GM21447 (cell line): ENCODE measurements around the gene SFT2D3.

Experiments
- ATAC-seq: cut with Tn5 transposase; IDR thresholded peaks from one replicate; pipeline ENCODE4 v1.9.1; 2021; ENCODE audit not compliant: unreplicated experiment

Gene SFT2D3

DNA sequence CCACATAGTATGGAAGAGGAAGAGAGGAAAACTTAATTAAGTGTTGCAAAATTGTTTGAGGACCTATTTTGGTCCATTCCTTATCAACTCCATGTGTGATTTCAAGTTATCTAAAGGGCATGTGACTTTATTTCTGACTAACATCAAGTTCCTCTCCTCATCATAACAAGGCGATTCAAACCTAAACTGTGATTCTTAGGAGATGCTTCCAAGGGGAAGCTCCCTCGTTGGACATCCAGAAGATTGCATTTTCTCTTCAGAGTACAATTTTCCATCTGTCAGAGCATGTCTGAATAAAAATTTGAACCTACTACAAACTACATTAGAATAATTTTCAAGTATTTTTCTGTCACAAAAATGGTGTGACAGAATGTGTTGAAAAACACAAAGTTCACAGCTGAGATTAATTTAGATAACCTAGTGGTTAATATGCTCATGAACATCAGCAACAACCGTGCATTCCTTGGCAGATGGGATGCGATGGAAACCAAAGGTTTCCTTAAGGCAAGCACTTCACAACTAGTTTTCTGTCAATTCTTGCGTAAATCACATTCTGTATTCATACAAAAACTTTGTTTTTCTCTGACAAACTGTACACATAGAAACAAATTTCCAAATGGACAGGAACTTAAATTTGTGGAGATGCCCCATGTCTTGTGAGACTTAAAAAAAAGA lies 4.2 kb downstream of the SFT2D3 start:
- no peak for ATAC-seq

DNA sequence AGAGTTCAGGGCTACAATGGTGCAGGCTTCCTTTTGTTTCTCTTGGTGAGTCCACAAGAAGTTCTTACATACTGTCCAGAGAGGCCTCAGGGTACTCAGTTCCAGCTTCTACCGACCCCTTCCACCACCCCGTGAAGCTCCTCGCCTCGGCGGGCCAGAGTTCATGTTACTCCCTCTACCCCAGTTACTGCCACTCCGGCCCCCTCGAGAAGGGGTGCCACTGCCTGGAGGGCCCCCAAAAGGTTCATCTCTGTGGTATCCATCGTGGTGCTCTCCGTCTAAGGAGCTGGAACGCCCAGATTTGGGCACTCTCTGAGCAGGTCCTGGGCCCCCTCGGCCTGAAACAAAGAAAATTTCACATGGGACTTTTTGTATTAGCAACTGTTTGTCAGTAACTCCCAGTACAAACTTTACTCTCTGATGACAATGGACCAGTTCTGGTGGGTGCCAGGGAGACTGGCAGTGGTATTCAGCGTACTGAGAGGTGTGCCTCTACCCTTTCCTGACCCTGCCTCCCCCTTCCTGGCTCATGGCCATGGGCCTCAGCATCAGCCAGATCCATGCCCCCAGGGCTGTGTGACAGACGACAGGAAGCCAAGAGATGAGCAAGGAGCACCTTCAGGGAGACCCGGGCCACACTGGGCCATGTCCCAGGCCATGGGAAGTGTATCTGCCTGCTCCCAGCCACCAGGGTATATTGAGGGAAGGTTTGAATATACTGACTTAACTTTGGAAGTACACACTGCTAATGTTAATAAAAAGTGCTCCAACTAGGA lies 5.1 kb downstream of the SFT2D3 start:
- ATAC-seq, result no peak

DNA sequence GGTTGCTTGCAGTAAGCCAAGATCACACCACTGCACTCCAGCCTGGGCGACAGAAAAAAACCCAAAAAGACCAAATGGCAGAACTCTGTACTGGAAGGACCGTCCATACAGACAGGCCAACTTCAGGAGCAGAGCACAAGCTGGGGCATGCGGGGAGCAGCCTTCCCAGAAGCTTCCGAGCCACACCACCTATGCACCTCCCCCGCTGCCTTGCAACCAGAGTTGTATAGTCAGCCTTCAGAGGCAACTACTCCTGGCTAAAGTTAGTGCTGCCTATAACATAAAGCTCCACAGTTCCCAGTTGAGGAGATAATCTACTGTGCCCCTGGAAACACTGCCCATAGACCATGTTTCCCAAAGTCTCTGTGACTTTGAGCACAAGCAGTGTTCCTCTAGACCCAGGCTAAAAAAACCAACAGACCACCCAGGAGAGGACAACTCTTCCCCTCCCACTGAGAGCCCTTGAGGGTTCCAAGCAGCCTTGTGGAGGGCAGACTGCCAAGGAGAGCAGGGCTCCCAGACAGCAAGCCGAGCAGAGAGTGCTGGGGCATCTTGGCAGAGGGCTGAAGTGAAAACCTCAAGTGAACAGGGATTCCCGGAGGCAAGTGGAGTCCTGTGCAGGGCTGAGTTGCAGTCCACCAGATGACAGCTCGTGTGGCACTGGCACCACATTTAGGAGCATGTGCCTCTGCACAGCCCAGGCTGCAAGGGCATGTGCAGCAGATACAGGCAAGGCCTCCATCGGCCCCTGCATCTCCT lies 6.8 kb downstream of the SFT2D3 start:
- no peak for ATAC-seq

DNA sequence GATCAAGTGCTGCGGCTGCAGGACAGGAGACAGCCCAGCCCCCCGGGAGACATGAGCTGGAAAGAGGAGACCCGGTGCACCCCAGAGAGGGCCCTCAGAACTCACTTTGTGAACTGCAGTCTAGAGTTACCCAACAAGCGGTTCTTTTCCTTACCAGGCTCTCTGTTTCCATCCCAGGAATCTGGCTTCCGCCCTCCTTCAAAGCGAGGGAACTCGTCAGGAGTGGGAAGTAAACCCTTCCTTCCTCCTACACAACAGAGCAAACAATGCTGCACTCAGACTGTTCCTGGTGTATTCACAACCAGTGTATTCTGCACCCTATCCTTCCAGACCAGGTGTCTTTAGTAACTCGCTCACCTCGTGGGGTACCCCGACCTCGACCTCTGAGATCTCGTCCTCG lies 8.0 kb downstream of the SFT2D3 start:
- no peak for ATAC-seq

DNA sequence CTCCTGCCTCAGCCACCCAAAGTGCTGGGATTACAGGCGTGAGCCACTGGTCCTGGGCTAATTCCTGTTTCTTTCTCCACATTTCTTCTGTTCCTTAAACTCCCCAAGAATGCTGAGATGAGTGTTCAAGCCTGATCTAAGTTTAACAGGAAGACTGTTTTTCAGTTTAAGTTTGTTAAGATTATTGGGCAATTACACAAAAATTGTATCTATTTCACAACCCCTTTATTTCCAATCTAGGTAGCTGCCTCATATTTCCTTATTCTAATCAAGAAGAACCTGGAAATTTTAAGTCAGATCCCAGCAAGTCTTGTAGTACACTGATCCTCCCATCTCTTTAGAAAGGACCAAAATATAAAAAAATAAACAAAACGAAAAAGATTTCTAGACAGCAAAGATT lies 11.7 kb downstream of the SFT2D3 start:
- ATAC-seq, result no peak

- ATAC-seq, result no peak
These were observed 12.3 kb downstream of the SFT2D3 start for GRCh38 chr2:127713562-127713961.

DNA sequence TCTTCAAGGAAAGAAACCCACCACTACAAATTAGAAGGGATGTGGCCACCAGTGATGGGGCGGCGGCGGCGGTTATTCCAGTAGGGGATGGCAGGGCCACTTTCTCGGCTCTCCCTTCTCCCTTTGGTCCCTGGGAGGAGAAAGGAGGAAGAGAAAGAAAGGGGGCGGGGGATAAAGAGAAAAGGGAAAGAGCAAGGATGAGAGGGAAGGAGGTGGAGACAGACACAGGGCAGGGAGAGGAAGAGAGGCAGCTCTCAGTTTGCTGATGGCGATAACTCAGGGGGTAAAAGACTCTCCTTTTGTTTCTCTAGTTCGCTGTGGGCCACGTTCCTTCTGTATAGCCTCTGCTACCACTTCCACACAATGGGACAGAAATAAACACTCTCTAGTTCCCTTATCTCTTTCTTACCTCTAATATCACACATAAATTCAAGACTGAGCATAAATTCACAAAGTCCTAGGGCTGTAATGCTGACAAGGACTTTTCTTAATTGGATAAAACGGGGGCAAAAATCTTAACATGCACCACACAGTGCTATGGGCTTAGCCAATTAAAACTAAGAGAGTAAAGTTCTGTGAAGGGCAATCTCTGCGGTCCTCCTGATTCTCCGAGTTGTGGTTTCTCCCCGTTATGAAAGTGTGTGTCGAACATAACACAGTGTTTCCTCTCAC lies 14.6 kb downstream of the SFT2D3 start:
- no peak for ATAC-seq

GRCh38 chr2:127718271-127718670 lies 17.0 kb downstream of the SFT2D3 start:
- ATAC-seq, result no peak

DNA sequence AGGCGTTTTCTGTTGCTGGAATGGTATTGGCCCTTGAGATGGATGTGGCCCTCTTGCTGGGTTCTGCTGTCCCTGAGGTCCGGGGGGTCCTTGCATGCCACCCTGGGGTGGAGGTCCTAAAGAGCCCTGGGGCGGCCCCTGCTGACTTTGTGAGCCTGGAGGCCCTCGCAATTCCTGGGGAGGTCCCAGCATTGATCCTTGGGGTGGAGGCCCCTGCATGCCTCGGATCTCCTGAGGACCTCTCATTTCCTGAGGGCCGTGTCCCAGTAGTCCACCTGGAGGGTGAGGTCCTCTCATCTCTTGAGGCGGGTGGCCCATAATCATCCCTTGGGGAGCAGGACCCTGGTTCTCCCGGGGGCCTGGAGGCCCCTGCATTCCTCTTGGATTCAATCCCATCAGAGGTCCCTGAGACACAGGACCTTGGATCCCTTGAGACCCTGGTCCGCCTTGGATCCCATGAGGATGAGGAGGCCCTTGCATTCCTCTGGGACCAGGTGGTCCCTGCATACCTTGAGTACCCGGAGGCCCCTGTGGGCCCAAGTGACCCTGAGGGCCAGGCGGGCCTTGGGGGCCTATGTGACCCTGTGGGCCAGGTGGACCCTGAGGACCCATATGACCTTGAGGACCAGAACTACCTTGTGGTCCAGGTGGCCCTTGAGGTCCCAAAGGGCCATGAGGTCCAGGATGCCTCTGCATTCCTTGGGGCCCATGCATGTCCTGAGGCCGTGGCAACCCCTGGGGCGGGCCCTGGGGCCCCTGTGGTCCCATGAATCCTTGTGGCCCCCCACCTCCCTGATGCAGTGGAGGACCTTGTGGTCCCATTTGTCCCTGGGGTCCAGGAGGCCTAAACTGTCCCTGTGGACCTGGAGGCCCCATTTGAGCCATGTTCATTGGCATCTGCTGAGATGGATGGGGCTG lies 18.3 kb downstream of the SFT2D3 start:
- no peak for ATAC-seq

DNA sequence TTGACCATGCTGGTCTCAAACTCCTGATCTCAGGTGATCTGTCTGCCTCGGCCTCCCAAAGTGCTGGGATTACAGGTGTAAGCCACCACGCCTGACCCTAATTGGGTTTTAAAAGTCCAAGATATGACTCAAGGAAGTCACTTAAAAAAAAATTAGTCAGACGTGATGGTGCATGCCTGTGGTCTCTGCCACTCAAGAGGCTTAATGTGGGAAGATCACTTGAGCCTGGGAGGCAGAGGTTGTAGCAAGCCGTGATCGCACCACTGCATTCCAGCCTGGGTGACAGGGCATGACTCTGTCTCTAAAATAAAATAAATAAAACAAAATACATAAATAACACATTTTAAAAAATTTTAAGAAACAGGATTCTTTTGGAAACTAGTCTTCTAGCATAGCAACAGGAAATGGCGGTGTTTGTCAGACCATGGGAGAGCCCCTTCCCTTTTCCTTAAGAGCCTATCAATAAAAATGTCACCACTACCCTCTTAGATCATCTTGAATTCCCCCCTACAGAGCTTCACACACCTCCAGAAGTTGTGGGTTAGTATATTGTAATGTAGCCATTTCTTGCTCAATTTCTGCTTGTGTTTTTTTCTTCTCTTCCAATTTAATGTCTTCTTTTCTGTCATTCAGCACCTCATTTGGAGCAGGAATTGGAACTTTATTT lies 20.1 kb downstream of the SFT2D3 start:
- ATAC-seq, result no peak

GRCh38 chr2:127721978-127722355 lies 20.7 kb downstream of the SFT2D3 start:
- ATAC-seq, result no peak

GRCh38 chr2:127722807-127723206 lies 21.5 kb downstream of the SFT2D3 start:
- no peak for ATAC-seq

DNA sequence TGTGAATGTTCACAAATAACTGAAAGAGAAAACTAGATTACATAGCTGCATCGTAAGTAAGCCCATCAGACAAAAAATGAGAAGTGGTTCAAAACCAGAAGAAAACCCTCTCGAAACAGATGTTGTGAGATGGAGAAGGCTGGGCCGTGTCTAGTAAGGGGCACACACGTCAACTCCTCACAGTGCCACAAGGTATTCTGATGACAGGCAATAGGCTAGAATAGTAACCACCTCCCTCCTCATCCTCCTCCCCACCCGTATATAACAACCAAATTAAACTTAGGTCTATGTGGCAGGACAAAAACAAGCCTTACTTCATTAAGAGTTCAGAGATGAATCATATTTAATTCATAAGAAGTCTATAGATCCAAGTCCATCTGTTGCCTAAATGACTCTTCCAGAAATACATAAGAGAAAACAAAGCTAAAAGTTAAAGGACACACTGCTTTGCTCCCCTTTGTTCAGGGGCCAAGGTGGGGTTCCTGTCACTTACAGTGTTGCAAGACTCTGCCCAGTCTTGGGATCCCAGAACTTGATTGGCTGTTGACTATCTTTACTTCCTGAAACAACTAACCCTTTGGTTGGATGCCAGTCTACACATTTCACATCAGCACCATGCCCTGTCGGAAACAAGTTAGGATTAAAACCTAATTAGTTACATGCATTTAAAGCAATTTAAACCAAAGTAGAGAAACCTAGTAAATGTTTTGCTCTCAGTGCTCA lies 25.0 kb downstream of the SFT2D3 start:
- no peak for ATAC-seq

DNA sequence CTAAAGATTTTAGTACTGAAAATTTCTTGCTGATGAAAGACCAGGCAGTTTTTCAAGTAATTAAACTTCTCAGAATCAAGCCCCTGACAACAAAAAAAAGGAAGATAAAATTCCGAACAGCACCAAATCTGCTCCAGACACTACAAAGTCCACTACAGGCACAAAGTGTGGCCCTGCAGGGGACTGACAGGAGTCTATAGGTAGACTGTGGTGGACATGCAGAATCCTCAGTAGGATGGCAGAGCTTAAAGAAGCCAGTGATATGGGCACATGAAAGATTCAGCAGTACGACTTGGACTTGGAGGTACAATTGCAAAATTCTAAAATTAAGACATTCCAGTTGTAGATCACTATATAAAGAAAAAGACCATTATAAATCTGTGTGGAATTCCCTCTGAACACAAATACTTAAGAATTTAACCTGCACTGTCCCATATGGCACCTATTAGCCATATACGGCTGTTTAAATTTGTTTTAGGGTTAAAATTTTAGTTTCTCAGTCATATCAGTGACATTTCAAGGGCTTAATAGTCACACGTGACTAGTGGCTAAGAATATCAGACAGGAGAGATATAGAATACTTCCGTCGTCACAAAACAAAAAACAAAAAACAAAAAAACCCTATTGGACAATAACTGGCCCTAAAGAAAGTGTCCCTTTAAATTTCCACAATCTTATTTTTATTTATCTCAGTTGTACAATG lies 32.0 kb downstream of the SFT2D3 start:
- no peak for ATAC-seq

DNA sequence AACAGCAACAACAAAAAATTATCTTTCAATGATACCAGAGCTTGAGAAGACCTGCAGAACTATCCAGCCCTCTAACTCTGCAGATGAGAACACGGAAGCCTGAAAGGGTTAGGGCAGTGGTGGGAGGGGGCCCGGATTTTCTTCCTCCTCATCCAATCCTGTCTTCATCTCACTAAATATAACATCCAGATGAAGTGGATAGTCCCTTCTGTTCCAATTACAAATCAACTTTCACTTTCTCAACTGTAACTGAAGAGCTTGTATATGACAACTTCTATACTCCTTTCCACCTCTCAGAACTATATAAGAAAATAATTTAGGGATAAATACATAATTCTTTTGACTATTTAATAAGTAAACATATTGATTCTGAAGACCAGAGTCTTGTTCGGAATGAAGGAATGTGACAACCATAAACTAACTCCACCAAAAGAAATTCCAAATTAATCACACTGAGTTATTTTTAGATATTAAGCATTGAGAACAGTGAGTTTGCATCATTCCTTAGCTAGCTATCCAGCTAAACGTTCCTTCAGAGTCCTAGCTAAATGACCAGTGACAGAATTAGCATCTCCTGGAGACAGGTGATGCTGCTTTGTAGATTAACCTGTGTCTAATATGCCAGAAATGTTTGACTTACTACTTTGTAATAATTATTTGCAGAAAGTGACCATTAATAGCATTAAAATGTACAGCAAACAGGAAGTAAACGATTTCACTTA lies 32.7 kb downstream of the SFT2D3 start:
- ATAC-seq, result no peak

GRCh38 chr2:127735044-127735443 lies 33.7 kb downstream of the SFT2D3 start:
- ATAC-seq, result no peak

DNA sequence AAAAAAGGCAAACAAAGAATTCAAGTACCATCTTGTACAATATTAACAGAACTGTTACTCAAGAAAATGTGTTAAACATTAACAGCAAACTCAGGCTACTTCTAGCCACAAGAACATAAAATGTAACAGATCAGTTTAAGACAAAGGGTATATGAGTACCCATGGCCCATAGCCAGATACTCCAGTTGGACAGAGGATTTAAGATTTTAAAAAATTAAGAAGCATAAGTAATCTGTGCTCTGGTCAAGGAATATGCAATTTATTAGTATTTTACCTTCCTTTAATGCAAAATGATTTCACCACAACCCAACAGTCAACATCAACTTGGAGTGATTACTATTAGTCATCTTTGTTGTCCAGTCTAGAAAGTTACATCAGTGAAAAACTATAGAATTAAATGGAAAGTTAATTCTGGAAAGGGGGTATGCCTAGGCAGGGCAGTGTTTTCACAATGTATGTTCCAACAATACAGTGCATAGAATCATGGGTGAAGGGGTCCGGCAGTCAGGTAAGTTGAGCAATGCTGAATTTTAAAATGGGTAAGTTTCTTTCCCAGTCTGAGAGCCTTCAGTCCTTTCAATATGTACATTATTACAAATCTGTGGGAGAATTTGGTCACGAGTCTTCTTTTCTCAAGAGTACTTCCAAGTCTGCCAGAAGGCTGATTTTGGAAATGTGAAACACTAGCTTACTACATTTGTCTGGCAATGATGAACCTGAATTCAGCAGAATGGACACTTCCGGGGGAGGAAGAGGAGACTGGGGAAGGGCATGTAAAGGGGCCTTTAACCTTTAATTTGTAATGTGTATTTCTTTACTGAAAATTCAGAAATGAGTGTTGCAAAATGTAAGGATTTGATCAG lies 34.5 kb downstream of the SFT2D3 start:
- peak; percentile 66 for ATAC-seq
